ENCODE data around the gene KSR1. TPM values are rescaled to one million over a fixed set of nuclear protein-coding genes. Genes with fewer than 3 reads are reported as not detected.
A peak's percentile ranks its signal among the peaks of the same experiment; 100 is the strongest.
"Not testable (repeated sequence)": the region's sequence is repeated elsewhere in the genome, so short reads cannot be mapped to it uniquely, and the experiment has no call there.

KSR1 gene
- total RNA-seq, 2 experiments from 2014 or later: 19.4 to 25.3 TPM

DNA sequence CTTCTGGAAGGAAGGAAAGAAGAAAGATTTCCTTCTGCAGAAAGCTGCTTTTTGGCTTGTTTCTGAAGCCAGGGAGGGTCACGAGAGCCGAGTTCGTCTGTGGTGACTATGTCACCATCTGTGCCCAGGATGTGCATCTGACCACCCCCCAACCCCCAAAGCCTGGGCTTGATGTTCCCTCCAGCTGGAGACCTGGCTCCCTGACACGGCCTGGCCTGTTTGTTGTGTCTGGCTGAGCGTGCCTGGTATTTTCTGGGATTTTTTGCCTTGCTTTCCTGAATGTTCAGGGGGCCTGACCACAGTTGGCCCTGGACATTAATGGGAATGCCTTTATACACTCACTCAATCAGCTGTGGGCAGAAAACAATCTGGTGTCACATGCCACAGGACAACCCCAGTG lies 213.6 kb downstream of the KSR1 start:
- Histone ChIP-seq H3K4me3 (ENCODE audit: low read length) (no peak overlapping the region), H3K9me3 (ENCODE audit: control insufficient read depth in 1 of 2, insufficient read depth in 1 of 2, low read length in 2 of 2) (no peaks in the 10 kb centered on the region), H3K36me3 (ENCODE audit: insufficient read depth, low read length) (no peaks in the 10 kb centered on the region), H3K4me1 (ENCODE audit: insufficient read depth, low read length) (no peaks in the 10 kb centered on the region), H3K27me3 (ENCODE audit: control insufficient read depth in 1 of 2, insufficient read depth in 2 of 2, low read length in 2 of 2) (no peaks in the 10 kb centered on the region), H3K27ac (ENCODE audit: low read depth in 1 of 2, low read length in 2 of 2) (no peak overlapping the region)
- DNase-seq (no peak), ATAC-seq (ENCODE audit: poor library complexity) (no peak)
- intact Hi-C loops (cut with DNase I, micrococcal nuclease): no loop called here
- CTCF ChIA-PET: no interaction called here
- Mint-ChIP-seq H3K27ac (no peak overlapping the region), H3K27me3 (no peaks in the 10 kb centered on the region), H3K4me3 (no peak overlapping the region), H3K9me3 (no peaks in the 10 kb centered on the region), H3K36me3 (ENCODE audit: low read depth) (no peaks in the 10 kb centered on the region), H3K4me1 (ENCODE audit: low read depth) (no peaks in the 10 kb centered on the region)
- POLR2A ChIA-PET: no interaction called here
- TF ChIP-seq, protein P1, sequence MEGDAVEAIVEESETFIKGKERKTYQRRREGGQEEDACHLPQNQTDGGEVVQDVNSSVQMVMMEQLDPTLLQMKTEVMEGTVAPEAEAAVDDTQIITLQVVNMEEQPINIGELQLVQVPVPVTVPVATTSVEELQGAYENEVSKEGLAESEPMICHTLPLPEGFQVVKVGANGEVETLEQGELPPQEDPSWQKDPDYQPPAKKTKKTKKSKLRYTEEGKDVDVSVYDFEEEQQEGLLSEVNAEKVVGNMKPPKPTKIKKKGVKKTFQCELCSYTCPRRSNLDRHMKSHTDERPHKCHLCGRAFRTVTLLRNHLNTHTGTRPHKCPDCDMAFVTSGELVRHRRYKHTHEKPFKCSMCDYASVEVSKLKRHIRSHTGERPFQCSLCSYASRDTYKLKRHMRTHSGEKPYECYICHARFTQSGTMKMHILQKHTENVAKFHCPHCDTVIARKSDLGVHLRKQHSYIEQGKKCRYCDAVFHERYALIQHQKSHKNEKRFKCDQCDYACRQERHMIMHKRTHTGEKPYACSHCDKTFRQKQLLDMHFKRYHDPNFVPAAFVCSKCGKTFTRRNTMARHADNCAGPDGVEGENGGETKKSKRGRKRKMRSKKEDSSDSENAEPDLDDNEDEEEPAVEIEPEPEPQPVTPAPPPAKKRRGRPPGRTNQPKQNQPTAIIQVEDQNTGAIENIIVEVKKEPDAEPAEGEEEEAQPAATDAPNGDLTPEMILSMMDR (IDR thresholded peaks at IDR 0.05): no peak

DNA sequence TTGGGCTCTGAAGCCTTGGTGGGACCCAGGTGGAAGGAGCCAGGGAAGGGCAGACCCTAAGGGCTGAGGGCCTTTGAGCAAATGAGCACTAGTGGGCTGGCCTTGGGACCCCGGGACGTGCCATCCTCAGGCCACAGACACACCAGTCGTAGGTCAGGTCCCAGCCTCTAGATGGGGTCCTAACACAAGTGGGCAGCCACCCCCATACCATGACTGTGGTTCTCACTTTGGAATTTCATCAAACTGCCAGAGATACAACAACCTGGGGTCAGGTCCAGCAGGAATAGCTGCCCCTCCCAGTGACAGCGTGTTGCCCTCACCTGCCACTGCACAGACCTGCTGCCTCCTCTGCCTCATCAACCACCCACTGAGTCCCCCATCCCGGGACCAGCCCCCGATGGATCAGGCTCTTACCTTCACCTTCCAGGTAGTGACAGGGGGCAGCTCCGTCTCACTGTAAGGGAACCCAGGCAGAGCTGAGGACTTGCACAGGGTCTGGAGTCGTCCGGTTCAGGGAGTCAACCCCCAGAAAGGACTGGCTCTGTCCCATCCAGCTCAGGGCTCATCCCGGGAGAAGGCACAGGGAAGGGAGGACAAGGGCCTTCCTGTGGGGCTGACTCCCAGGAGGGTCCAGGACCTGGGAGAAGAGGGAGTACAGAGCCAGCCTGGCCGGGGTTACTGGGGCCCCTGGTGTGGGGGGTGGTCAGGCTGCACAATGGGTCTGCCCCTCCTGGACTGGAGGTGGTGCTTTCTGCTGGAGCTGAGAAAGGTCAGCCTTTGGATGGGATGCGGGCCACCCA lies 214.7 kb downstream of the KSR1 start:
- ChIA-PET POLR2A (no interaction called here), CTCF (no interaction called here)
- H3K9me3 ChIP-seq (ENCODE audit: control insufficient read depth in 1 of 2, insufficient read depth in 1 of 2, low read length in 2 of 2): no peaks in the 10 kb centered on the region
- Mint-ChIP-seq H3K4me3 (no peak overlapping the region), H3K4me1 (ENCODE audit: low read depth) (no peaks in the 10 kb centered on the region), H3K36me3 (ENCODE audit: low read depth) (no peaks in the 10 kb centered on the region), H3K27ac (no peak overlapping the region), H3K9me3 (no peaks in the 10 kb centered on the region), H3K27me3 (peaks cover 6% of the 10 kb centered on the region)
- H3K36me3 ChIP-seq (ENCODE audit: insufficient read depth, low read length): no peaks in the 10 kb centered on the region
- ATAC-seq (ENCODE audit: poor library complexity) (no peak), DNase-seq (no peak)
- H3K27ac ChIP-seq (ENCODE audit: low read depth in 1 of 2, low read length in 2 of 2): no peak overlapping the region
- no peak overlapping the region for H3K4me3 ChIP-seq (ENCODE audit: low read length)
- intact Hi-C loops (cut with DNase I, micrococcal nuclease): no loop called here
- TF ChIP-seq, protein P1 (IDR thresholded peaks at IDR 0.05): no peak
- H3K27me3 ChIP-seq (ENCODE audit: control insufficient read depth in 1 of 2, insufficient read depth in 2 of 2, low read length in 2 of 2): no peaks in the 10 kb centered on the region
- no peaks in the 10 kb centered on the region for H3K4me1 ChIP-seq (ENCODE audit: insufficient read depth, low read length)

DNA sequence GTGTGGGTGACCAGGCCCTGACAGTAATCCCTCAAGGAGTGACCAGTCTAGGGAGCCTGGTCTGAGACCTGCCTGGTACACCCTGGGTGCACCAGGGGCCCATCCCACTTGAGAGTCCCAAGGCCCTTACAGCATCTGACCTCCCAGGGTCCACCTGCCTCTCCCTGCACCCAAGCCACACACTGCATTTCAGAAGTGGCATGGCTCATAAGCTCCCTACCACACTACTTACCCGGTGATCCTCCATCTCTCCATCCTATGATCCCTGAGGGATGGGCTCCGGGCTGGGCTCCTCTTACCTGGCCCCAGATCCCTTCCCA lies 215.3 kb downstream of the KSR1 start:
- Histone ChIP-seq H3K36me3 (ENCODE audit: insufficient read depth, low read length) (no peaks in the 10 kb centered on the region), H3K4me3 (ENCODE audit: low read length) (no peak overlapping the region), H3K27me3 (ENCODE audit: control insufficient read depth in 1 of 2, insufficient read depth in 2 of 2, low read length in 2 of 2) (no peaks in the 10 kb centered on the region), H3K27ac (ENCODE audit: low read depth in 1 of 2, low read length in 2 of 2) (no peak overlapping the region), H3K4me1 (ENCODE audit: insufficient read depth, low read length) (no peaks in the 10 kb centered on the region), H3K9me3 (ENCODE audit: control insufficient read depth in 1 of 2, insufficient read depth in 1 of 2, low read length in 2 of 2) (no peaks in the 10 kb centered on the region)
- CTCF ChIA-PET: no interaction called here
- Mint-ChIP-seq H3K27ac (no peak overlapping the region), H3K4me3 (no peak overlapping the region), H3K27me3 (peaks cover 7% of the 10 kb centered on the region), H3K9me3 (no peaks in the 10 kb centered on the region), H3K4me1 (ENCODE audit: low read depth) (no peaks in the 10 kb centered on the region), H3K36me3 (ENCODE audit: low read depth) (no peaks in the 10 kb centered on the region)
- POLR2A ChIA-PET: no interaction called here
- intact Hi-C loops (cut with DNase I, micrococcal nuclease): no loop called here
- DNase-seq: no peak
- TF ChIP-seq, protein P1 (IDR thresholded peaks at IDR 0.05): no peak
- no peak for ATAC-seq (ENCODE audit: poor library complexity)

DNA sequence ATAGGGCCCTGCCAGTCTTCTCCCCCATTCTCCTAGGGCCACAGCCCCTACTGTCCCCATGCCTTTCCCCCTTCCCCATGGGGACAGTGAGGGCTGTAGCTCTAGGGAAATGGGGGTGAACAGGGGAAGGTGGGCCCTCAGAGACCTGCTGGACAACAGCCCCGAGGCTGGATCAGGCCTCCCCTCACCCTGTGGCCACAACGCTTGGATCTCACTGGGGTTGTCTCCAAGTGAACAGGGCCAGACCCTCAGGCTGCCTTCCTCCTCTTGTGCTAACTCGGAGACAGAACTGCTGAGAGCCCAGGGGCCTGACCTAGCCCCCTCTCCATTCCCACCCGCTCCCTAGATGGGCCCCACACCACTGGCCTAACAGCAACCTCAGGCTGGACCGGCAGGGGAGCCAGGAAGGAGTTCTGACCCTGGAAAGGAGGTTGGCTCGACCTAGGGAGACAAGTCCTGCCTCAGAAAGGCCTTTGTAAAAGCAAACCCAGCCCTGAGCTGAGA lies 215.8 kb downstream of the KSR1 start:
- H3K27ac Mint-ChIP-seq; H3K4me3 Mint-ChIP-seq; H3K27ac ChIP-seq (ENCODE audit: low read depth in 1 of 2, low read length in 2 of 2); H3K36me3 Mint-ChIP-seq (ENCODE audit: low read depth); H3K4me1 ChIP-seq (ENCODE audit: insufficient read depth, low read length); H3K9me3 ChIP-seq (ENCODE audit: control insufficient read depth in 1 of 2, insufficient read depth in 1 of 2, low read length in 2 of 2); H3K9me3 Mint-ChIP-seq; H3K27me3 Mint-ChIP-seq; ATAC-seq (ENCODE audit: poor library complexity); H3K27me3 ChIP-seq (ENCODE audit: control insufficient read depth in 1 of 2, insufficient read depth in 2 of 2, low read length in 2 of 2); intact Hi-C loops (cut with DNase I, micrococcal nuclease); H3K4me1 Mint-ChIP-seq (ENCODE audit: low read depth); H3K4me3 ChIP-seq (ENCODE audit: low read length); POLR2A ChIA-PET; H3K36me3 ChIP-seq (ENCODE audit: insufficient read depth, low read length); CTCF ChIA-PET: not testable (repeated sequence)
- DNase-seq: peak in 1 of 14 experiments; percentile 17
